ENCODE measurements around the gene GPD1. TPM values are rescaled to one million over a fixed set of nuclear protein-coding genes. Genes with fewer than 3 reads are reported as not detected.

The GPD1 gene
- total RNA-seq, 1 donor, result not detected

- Histone ChIP-seq H4K20me1 (ENCODE audit: insufficient read depth, low read length) (peaks cover 3% of the 10 kb centered on the region), H3K27ac (ENCODE audit: low read depth, low read length) (no peak overlapping the region), H3K9me3 (ENCODE audit: low read depth, low read length) (no peaks in the 10 kb centered on the region), H3K27me3 (ENCODE audit: insufficient read depth, low read length) (peaks cover 11% of the 10 kb centered on the region), H3K4me3 (ENCODE audit: insufficient read depth, low read length) (no peak overlapping the region), H3K36me3 (ENCODE audit: insufficient read depth, low read length) (no peaks in the 10 kb centered on the region), H3K4me2 (ENCODE audit: insufficient read depth, low read length) (no peak overlapping the region), H2AFZ (ENCODE audit: low read length) (no peak overlapping the region), H3K4me1 (ENCODE audit: insufficient read depth, low read length) (peaks cover 6% of the 10 kb centered on the region), H3K79me2 (ENCODE audit: insufficient read depth, low read length) (no peaks in the 10 kb centered on the region)
- TF ChIP-seq, protein P1, sequence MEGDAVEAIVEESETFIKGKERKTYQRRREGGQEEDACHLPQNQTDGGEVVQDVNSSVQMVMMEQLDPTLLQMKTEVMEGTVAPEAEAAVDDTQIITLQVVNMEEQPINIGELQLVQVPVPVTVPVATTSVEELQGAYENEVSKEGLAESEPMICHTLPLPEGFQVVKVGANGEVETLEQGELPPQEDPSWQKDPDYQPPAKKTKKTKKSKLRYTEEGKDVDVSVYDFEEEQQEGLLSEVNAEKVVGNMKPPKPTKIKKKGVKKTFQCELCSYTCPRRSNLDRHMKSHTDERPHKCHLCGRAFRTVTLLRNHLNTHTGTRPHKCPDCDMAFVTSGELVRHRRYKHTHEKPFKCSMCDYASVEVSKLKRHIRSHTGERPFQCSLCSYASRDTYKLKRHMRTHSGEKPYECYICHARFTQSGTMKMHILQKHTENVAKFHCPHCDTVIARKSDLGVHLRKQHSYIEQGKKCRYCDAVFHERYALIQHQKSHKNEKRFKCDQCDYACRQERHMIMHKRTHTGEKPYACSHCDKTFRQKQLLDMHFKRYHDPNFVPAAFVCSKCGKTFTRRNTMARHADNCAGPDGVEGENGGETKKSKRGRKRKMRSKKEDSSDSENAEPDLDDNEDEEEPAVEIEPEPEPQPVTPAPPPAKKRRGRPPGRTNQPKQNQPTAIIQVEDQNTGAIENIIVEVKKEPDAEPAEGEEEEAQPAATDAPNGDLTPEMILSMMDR (IDR thresholded peaks at IDR 0.05; ENCODE audit: extremely low read depth, low read depth, low read length), result no peak
- DNase-seq (ENCODE audit: insufficient read length, low spot score, missing footprints), result peak; percentile 80
Observed at GRCh38 chr12:50059440-50060119, 44.2 kb upstream of the GPD1 start.

DNA sequence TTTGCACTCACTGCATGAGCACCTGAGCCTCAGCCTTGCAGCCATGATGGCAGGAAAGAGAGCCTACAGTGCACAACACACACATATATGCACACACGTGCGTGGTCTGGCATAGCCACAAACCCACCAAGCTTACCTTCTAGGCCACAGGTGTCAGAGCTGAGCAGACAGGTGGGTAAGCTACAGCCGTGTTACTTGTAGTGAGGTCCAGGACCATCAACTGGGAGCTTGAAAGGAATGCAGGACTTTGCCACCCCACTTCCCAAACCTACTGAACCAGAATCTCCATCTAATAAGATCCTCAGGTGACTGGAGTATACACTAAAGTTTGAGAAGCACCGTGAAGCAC lies 43.7 kb upstream of the GPD1 start:
- DNase-seq (ENCODE audit: insufficient read length, low spot score, missing footprints), result peak; percentile 44
- no peak overlapping the region for H3K27ac ChIP-seq (ENCODE audit: low read depth, low read length)

GRCh38 chr12:50061171-50061570 lies 42.6 kb upstream of the GPD1 start:
- Histone ChIP-seq H4K20me1 (ENCODE audit: insufficient read depth, low read length) (peaks cover 3% of the 10 kb centered on the region), H3K4me1 (ENCODE audit: insufficient read depth, low read length) (peaks cover 12% of the 10 kb centered on the region), H3K79me2 (ENCODE audit: insufficient read depth, low read length) (no peaks in the 10 kb centered on the region), H2AFZ (ENCODE audit: low read length) (no peak overlapping the region), H3K9me3 (ENCODE audit: low read depth, low read length) (no peaks in the 10 kb centered on the region), H3K4me3 (ENCODE audit: insufficient read depth, low read length) (no peak overlapping the region), H3K36me3 (ENCODE audit: insufficient read depth, low read length) (no peaks in the 10 kb centered on the region), H3K4me2 (ENCODE audit: insufficient read depth, low read length) (no peak overlapping the region), H3K27me3 (ENCODE audit: insufficient read depth, low read length) (peaks cover 10% of the 10 kb centered on the region), H3K27ac (ENCODE audit: low read depth, low read length) (no peak overlapping the region)
- TF ChIP-seq, protein P1 (IDR thresholded peaks at IDR 0.05; ENCODE audit: extremely low read depth, low read depth, low read length), result no peak
- DNase-seq (ENCODE audit: insufficient read length, low spot score, missing footprints), result peak; percentile 54

More for the DNA sequence above, 43.7 kb upstream of the GPD1 start:
- TF ChIP-seq, protein P1 (IDR thresholded peaks at IDR 0.05; ENCODE audit: extremely low read depth, low read depth, low read length), result no peak
- no peak overlapping the region for H3K4me2 ChIP-seq (ENCODE audit: insufficient read depth, low read length)
- H4K20me1 ChIP-seq (ENCODE audit: insufficient read depth, low read length), result peaks cover 3% of the 10 kb centered on the region
- H3K9me3 ChIP-seq (ENCODE audit: low read depth, low read length), result no peaks in the 10 kb centered on the region
- H3K4me1 ChIP-seq (ENCODE audit: insufficient read depth, low read length), result peaks cover 6% of the 10 kb centered on the region
- H2AFZ ChIP-seq (ENCODE audit: low read length), result no peak overlapping the region
- H3K36me3 ChIP-seq (ENCODE audit: insufficient read depth, low read length), result no peaks in the 10 kb centered on the region
- no peaks in the 10 kb centered on the region for H3K79me2 ChIP-seq (ENCODE audit: insufficient read depth, low read length)
- no peak overlapping the region for H3K4me3 ChIP-seq (ENCODE audit: insufficient read depth, low read length)
- H3K27me3 ChIP-seq (ENCODE audit: insufficient read depth, low read length), result peaks cover 11% of the 10 kb centered on the region

- H2AFZ ChIP-seq (ENCODE audit: low read length), result no peak overlapping the region
- no peak overlapping the region for H3K4me2 ChIP-seq (ENCODE audit: insufficient read depth, low read length)
- DNase-seq (ENCODE audit: insufficient read length, low spot score, missing footprints), result peak; percentile 19
- H3K4me3 ChIP-seq (ENCODE audit: insufficient read depth, low read length), result no peak overlapping the region
- no peaks in the 10 kb centered on the region for H4K20me1 ChIP-seq (ENCODE audit: insufficient read depth, low read length)
- H3K4me1 ChIP-seq (ENCODE audit: insufficient read depth, low read length), result peaks cover 17% of the 10 kb centered on the region
- H3K27ac ChIP-seq (ENCODE audit: low read depth, low read length), result no peak overlapping the region
- no peaks in the 10 kb centered on the region for H3K9me3 ChIP-seq (ENCODE audit: low read depth, low read length)
- no peaks in the 10 kb centered on the region for H3K79me2 ChIP-seq (ENCODE audit: insufficient read depth, low read length)
- H3K27me3 ChIP-seq (ENCODE audit: insufficient read depth, low read length), result peaks cover under 1% of the 10 kb centered on the region
- TF ChIP-seq, protein P1 (IDR thresholded peaks at IDR 0.05; ENCODE audit: extremely low read depth, low read depth, low read length), result no peak
- no peaks in the 10 kb centered on the region for H3K36me3 ChIP-seq (ENCODE audit: insufficient read depth, low read length)
Observed at GRCh38 chr12:50061946-50062686, 41.7 kb upstream of the GPD1 start.

Data from osteoblast (primary cell).